SJCRH30 (cell line): Measurements from ENCODE around the gene MYO1C. TPM values are rescaled to one million over a fixed set of nuclear protein-coding genes. Genes with fewer than 3 reads are reported as not detected.

Experiments used
- DNase-seq, 2 experiments: peaks; one replicate each; pipeline ENCODE4 v3.0.0-alpha.2; 2015 to 2020
- H3K27ac ChIP-seq: fragments of 250-450 bp; sonication (Bioruptor Pico); 2 replicates; pipeline ENCODE4 v1.5.1; 2020; ENCODE audit warnings: mild to moderate bottlenecking, moderate library complexity
- H3K27me3 ChIP-seq: fragments of 250-450 bp; sonication (Bioruptor Pico); 2 replicates; pipeline ENCODE4 v1.5.1; 2020; ENCODE audit warnings: mild to moderate bottlenecking, moderate library complexity
- H3K36me3 ChIP-seq: fragments of 250-450 bp; sonication (Bioruptor Pico); 2 replicates; pipeline ENCODE4 v1.5.1; 2020; ENCODE audit warnings: mild to moderate bottlenecking, moderate library complexity
- H3K4me1 ChIP-seq: fragments of 250-450 bp; sonication (Bioruptor Pico); 2 replicates; pipeline ENCODE4 v1.5.1; 2020; ENCODE audit warnings: mild to moderate bottlenecking, moderate library complexity
- H3K4me3 ChIP-seq: fragments of 250-450 bp; sonication (Bioruptor Pico); 2 replicates; pipeline ENCODE4 v1.5.1; 2020; ENCODE audit warnings: mild to moderate bottlenecking, moderate library complexity
- H3K9me3 ChIP-seq: fragments of 250-450 bp; sonication (Bioruptor Pico); replicated peaks from 2 replicates; pipeline ENCODE4 v1.5.1; 2020; ENCODE audit warnings: mild to moderate bottlenecking, moderate library complexity
- total RNA-seq: library from RNA; depleted of rRNA; stranded (reverse); fragments of >200 nt; shearing (Covaris generic); gene quantifications from 2 replicates; pipeline ENCODE4 v1.2.3, GENCODE V29; 2014

Gene MYO1C
- total RNA-seq, 1 experiment from 2014 or later: 19.1 TPM

- Histone ChIP-seq H3K4me1 (no peaks in the 10 kb centered on the region; the same call in 1 of the 2 replicates), H3K4me3 (no peak overlapping the region), H3K27ac (no peak overlapping the region), H3K27me3 (no peaks in the 10 kb centered on the region), H3K9me3 (no peaks in the 10 kb centered on the region), H3K36me3 (no peaks in the 10 kb centered on the region)
- no peak for DNase-seq
Observed at GRCh38 chr17:1484060-1484535, 8.4 kb downstream of the MYO1C start.

DNA sequence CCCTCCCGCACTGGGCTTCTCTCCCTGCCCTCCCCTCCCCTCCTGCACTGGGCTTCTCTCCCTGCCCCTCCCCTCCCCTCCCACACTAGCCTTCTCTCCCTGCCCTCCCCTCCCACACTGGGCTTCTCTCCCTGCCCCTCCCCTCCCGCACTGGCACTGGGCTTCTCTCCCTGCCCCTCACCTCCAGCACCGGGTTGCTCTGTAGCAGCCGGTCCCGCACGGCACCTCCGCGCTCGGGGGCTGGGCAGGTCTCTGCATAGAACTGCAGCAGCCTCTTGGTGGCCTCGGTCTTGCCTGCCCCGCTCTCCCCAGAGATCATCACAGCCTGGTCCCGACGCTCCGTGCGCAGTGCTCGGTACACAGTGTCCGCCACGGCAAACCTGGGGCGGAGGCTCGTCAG, 9.8 kb downstream of the MYO1C start:
- no peaks in the 10 kb centered on the region for H3K36me3 ChIP-seq

GRCh38 chr17:1481736-1482135, 10.8 kb downstream of the MYO1C start:
- no peaks in the 10 kb centered on the region; the same call in 1 of the 2 replicates for H3K4me1 ChIP-seq
- no peaks in the 10 kb centered on the region for H3K36me3 ChIP-seq
- no peaks in the 10 kb centered on the region for H3K27me3 ChIP-seq
- no peak overlapping the region for H3K27ac ChIP-seq
- no peaks in the 10 kb centered on the region for H3K9me3 ChIP-seq
- H3K4me3 ChIP-seq: no peak overlapping the region
- DNase-seq: no peak

More for the DNA sequence above, 9.8 kb downstream of the MYO1C start:
- no peak for DNase-seq
- H3K27me3 ChIP-seq: no peaks in the 10 kb centered on the region
- H3K4me3 ChIP-seq: no peak overlapping the region
- no peaks in the 10 kb centered on the region for H3K9me3 ChIP-seq
- no peaks in the 10 kb centered on the region; the same call in 1 of the 2 replicates for H3K4me1 ChIP-seq
- H3K27ac ChIP-seq: no peak overlapping the region

DNA sequence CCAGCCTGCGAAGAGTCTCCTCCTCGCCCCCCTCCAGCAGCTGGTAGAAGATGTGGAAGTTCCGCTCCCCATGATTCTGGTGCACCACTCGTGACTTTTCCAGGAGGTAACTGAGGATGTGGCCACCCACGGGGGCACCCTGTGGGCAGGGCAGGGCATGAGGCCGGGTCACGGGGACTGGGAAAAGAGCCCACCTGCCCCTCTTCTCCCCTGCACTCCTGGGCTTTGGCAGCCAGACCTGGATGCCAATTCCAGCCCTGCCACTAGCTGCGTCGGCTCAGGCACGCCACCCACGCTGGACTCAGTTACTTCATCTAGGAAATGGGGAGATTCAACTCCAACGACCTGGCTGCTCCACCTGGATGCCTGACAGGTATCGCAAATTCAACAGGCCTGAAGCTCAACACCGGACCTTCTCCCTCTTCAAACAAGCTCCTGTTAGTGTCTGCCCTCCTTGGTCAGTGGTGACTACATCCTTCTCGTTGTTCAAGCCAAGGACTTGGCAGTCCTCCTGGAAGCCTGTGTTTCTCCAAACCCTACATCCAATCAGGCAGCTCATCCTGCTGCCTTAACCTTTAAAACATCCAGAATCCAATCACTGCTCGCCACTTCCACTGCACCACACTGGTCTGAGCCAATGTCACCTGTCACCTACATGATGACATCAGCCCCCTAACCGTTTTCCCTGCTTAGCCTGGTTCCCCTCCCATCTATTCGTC, 11.6 kb downstream of the MYO1C start:
- Histone ChIP-seq H3K4me1 (no peaks in the 10 kb centered on the region; the same call in 1 of the 2 replicates), H3K9me3 (no peaks in the 10 kb centered on the region), H3K27ac (no peak overlapping the region), H3K4me3 (no peak overlapping the region), H3K27me3 (no peaks in the 10 kb centered on the region), H3K36me3 (no peaks in the 10 kb centered on the region)
- no peak for DNase-seq

DNA sequence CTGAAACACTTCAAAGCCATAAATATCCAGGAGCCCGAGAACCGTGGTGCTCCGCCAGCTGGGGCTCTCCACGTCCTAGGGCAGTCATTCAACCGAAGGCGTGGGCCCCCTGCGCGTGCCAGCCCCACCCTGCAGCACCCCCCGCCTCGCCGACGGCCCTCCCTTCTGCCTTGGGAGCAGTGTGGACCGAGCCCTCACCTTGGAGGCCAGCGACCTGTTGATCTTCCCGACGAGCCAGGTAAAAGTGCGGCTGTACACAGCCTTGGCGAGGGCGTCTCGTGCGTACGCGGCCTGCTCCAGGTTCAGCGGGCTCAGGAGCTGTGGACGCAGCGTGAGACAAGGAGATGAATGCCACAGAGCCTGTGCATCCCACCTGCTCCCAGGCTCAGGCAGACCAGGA, 14.1 kb downstream of the MYO1C start:
- H3K27ac ChIP-seq: no peak overlapping the region
- no peaks in the 10 kb centered on the region for H3K27me3 ChIP-seq
- no peaks in the 10 kb centered on the region for H3K36me3 ChIP-seq
- H3K9me3 ChIP-seq: no peaks in the 10 kb centered on the region
- DNase-seq: no peak
- H3K4me3 ChIP-seq: no peak overlapping the region
- H3K4me1 ChIP-seq: no peaks in the 10 kb centered on the region

- H3K4me1 ChIP-seq: no peaks in the 10 kb centered on the region
- no peaks in the 10 kb centered on the region for H3K36me3 ChIP-seq
- no peaks in the 10 kb centered on the region for H3K27me3 ChIP-seq
- H3K27ac ChIP-seq: no peak overlapping the region
- DNase-seq: no peak
- no peak overlapping the region for H3K4me3 ChIP-seq
- H3K9me3 ChIP-seq: no peaks in the 10 kb centered on the region
Observed at GRCh38 chr17:1475321-1475854, 17.1 kb downstream of the MYO1C start.

DNA sequence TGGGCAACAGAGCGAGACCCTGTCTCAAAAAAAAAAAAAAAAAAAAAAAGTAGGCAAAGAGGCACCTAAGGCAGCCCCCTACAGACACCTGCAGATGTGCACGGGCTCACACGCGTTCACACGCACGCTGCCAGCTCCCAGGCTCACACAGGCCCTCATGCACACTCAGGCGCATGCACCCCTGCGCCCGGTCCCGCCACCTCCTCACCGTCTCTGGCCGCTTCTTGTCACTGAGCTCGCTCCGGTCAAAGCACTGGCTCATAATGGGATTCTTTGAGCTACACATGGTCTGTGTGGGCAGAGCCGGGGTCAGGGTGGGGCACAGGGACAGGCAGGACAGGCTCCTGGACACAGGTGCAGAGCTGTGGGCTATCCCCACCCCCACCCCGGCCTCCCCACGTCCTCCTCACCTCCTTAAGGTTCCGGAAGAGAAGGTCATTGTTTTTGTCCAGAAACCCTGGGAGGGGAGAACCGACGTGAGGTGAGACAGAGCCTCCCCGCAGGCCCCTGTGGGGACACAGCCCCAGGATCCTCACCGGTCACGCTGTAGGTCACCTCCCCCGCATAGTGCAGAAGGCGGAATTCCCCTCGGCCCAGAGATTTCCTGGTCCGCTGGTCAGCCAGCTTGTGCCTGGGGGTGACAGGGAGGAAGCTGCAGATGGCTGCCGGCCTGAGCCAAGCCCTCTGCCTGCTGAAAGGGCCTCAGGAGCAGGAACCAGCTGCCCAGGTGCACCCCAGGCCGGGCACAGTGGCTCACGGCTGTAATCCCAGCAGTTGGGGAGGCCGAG, 17.9 kb downstream of the MYO1C start:
- no peak for DNase-seq
- no peak overlapping the region for H3K27ac ChIP-seq
- H3K36me3 ChIP-seq: no peaks in the 10 kb centered on the region
- no peak overlapping the region for H3K4me3 ChIP-seq
- no peaks in the 10 kb centered on the region for H3K9me3 ChIP-seq
- H3K4me1 ChIP-seq: no peaks in the 10 kb centered on the region
- H3K27me3 ChIP-seq: no peaks in the 10 kb centered on the region

GRCh38 chr17:1473841-1474240, 18.6 kb downstream of the MYO1C start:
- no peaks in the 10 kb centered on the region for H3K36me3 ChIP-seq
- H3K9me3 ChIP-seq: no peaks in the 10 kb centered on the region
- no peaks in the 10 kb centered on the region for H3K27me3 ChIP-seq
- no peak overlapping the region for H3K4me3 ChIP-seq
- no peaks in the 10 kb centered on the region for H3K4me1 ChIP-seq
- no peak for DNase-seq
- no peak overlapping the region for H3K27ac ChIP-seq

DNA sequence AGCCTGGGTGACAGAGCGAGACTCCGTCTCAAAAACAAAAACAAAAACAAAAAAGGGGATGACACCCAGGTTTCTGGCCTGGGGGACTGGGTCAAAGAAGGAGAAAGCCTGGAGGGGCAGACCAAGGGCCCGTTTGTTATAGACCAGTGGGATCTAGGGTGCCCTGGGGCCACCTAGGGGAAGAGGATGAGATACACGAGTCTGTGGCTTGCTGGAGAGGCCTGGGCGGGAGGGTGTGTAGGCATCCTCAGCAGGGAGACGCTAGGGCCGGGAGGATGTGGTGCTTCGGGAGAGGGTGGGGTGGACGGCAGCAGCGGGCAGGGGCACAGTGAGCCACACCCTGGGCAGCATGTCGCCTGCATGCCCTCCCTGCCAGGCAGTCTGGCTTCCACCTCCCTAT, 19.3 kb downstream of the MYO1C start:
- Histone ChIP-seq H3K36me3 (no peaks in the 10 kb centered on the region), H3K27me3 (no peaks in the 10 kb centered on the region), H3K9me3 (no peaks in the 10 kb centered on the region), H3K27ac (no peak overlapping the region), H3K4me1 (no peaks in the 10 kb centered on the region), H3K4me3 (no peak overlapping the region)
- no peak for DNase-seq

DNA sequence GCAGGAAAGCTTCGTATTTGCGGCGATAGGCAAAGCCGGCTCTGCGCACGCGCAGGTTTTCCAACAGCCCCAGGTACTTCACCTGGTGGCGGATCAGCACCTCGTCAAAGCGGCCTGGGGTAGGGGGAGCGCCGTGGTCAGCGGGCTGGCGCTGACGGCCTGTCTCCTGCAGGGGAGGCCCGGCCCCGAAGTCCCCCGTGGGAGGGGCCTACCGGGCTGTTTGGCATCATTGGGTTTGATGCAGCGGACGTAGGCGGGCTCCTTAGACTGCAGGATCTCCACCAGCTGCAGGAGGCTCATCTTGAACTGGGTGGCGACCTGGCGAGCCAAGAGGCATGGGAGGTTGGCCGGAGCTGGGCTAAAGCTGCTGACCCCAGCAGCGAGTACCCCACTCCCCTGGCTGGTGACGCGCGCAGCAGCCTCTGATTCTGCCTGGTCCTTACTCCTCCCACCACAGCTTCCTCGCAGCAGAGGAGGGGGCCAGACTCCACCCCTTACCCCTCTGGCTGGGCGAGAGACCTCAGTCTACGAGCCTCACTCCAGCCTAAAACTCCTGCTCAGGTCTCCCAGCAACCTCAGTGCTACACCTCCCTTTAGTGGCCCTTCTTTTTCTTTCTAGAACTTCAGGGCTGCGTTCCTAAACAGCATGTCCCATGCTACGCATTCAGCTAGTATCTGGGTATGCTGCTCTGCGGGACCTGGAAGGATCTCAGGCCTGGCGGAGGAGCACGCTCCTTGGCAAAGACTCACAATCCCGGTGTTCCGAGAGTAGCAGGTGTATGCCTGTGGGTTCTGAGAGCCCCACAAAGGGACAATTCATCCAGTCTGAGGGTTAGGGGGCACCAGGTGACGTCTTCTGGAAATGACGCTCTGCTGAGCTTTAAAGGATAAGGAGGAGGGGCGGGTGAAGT, 20.3 kb downstream of the MYO1C start:
- Histone ChIP-seq H3K36me3 (no peaks in the 10 kb centered on the region), H3K27ac (no peak overlapping the region), H3K27me3 (no peaks in the 10 kb centered on the region), H3K4me3 (no peak overlapping the region), H3K4me1 (no peaks in the 10 kb centered on the region), H3K9me3 (no peaks in the 10 kb centered on the region)
- DNase-seq: no peak

DNA sequence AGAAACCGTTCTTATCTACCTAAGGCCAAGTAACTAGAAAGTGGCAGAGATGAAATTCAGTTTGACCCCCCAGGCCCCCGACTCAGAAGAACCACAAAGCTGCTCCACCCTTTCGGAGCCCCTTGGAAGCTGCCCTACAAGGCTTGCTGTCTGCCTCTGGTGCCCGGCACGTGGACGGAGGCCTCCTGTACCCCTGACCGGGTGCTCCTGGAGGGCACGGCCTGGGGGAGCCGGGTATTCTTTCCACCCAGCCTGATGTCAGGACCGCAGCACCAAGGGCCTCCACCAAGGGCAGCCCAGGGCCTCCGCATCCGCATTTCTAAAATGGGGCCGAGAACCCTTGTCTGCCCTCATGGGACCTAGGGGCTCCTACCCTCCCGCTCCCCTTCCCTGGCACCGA, 21.0 kb downstream of the MYO1C start:
- Histone ChIP-seq H3K4me3 (no peak overlapping the region), H3K36me3 (no peaks in the 10 kb centered on the region)

GRCh38 chr17:1470755-1471462, 21.6 kb downstream of the MYO1C start:
- H3K27ac ChIP-seq: no peak overlapping the region
- no peaks in the 10 kb centered on the region for H3K36me3 ChIP-seq

More for the DNA sequence above, 21.0 kb downstream of the MYO1C start:
- Histone ChIP-seq H3K27ac (no peak overlapping the region), H3K4me1 (no peaks in the 10 kb centered on the region), H3K27me3 (no peaks in the 10 kb centered on the region), H3K9me3 (no peaks in the 10 kb centered on the region)
- DNase-seq: no peak

GRCh38 chr17:1470071-1470754, 22.3 kb downstream of the MYO1C start:
- Histone ChIP-seq H3K27me3 (no peaks in the 10 kb centered on the region), H3K27ac (no peak overlapping the region), H3K9me3 (no peaks in the 10 kb centered on the region), H3K4me1 (no peaks in the 10 kb centered on the region), H3K4me3 (no peak overlapping the region), H3K36me3 (no peaks in the 10 kb centered on the region)
- DNase-seq: no peak

More at GRCh38 chr17:1470755-1471462, 21.6 kb downstream of the MYO1C start:
- H3K9me3 ChIP-seq: no peaks in the 10 kb centered on the region
- H3K4me3 ChIP-seq: no peak overlapping the region
- DNase-seq: no peak
- no peaks in the 10 kb centered on the region for H3K27me3 ChIP-seq
- no peaks in the 10 kb centered on the region for H3K4me1 ChIP-seq
